H9 (cell line): ENCODE measurements around the gene DMAP1. TPM values are rescaled to one million over a fixed set of nuclear protein-coding genes. Genes with fewer than 3 reads are reported as not detected.
A peak's percentile ranks its signal among the peaks of the same experiment; 100 is the strongest.

Experiments used
- DNase-seq: peaks from one replicate; pipeline ENCODE4 v3.0.0-alpha.2; 2017
- H2AFZ ChIP-seq: one replicate; pipeline ENCODE4 v1.6.1; 2013; ENCODE audit warnings: mild to moderate bottlenecking, low read length, control low read depth, moderate library complexity
- H2AK5ac ChIP-seq: 2 replicates; pipeline ENCODE4 v1.6.1; 2013; ENCODE audit warnings: low read length, control low read depth, mixed read lengths; ENCODE audit not compliant: insufficient read length
- H2BK120ac ChIP-seq: one replicate; pipeline ENCODE4 v1.6.1; 2013; ENCODE audit warnings: low read depth, mild to moderate bottlenecking, low read length, control low read depth, inconsistent platforms; ENCODE audit not compliant: poor library complexity, severe bottlenecking
- H2BK12ac ChIP-seq: 2 replicates; pipeline ENCODE4 v1.6.1; 2013; ENCODE audit warnings: low read length, control low read depth, mixed read lengths, low read depth; ENCODE audit not compliant: insufficient read length
- H2BK15ac ChIP-seq: 2 replicates; pipeline ENCODE4 v1.6.1; 2013; ENCODE audit warnings: low read depth, low read length, control low read depth
- H2BK20ac ChIP-seq: one replicate; pipeline ENCODE4 v1.6.1; 2013; ENCODE audit warnings: low read depth, mild to moderate bottlenecking, low read length, control low read depth, inconsistent platforms; ENCODE audit not compliant: poor library complexity, severe bottlenecking
- H2BK5ac ChIP-seq: 2 replicates; pipeline ENCODE4 v1.6.1; 2013; ENCODE audit warnings: low read length, control low read depth, mixed read lengths; ENCODE audit not compliant: insufficient read length
- H3K14ac ChIP-seq: 2 replicates; pipeline ENCODE4 v1.6.1; 2013; ENCODE audit warnings: low read length, control low read depth; ENCODE audit not compliant: insufficient read depth
- H3K18ac ChIP-seq: 2 replicates; pipeline ENCODE4 v1.6.1; 2013; ENCODE audit warnings: low read depth, mild to moderate bottlenecking, mixed read lengths, low read length, control low read depth; ENCODE audit not compliant: insufficient read length
- H3K23ac ChIP-seq: 2 replicates; pipeline ENCODE4 v1.6.1; 2013; ENCODE audit warnings: low read length, control low read depth, mixed read lengths, low read depth; ENCODE audit not compliant: insufficient read length
- H3K23me2 ChIP-seq: 2 replicates; pipeline ENCODE4 v1.6.1; 2013; ENCODE audit warnings: low read depth, mild to moderate bottlenecking, mixed read lengths, low read length, control low read depth; ENCODE audit not compliant: insufficient read length, poor library complexity, severe bottlenecking
- H3K27ac ChIP-seq: 2 replicates; pipeline ENCODE4 v1.5.1; 2013; ENCODE audit warnings: low read length, control low read depth, mixed read lengths, low read depth; ENCODE audit not compliant: insufficient read length
- H3K27me3 ChIP-seq: 2 replicates; pipeline ENCODE4 v1.6.1; 2013; ENCODE audit warnings: low read length, control low read depth, inconsistent platforms; ENCODE audit not compliant: insufficient read depth
- H3K4ac ChIP-seq: 2 replicates; pipeline ENCODE4 v1.6.1; 2013; ENCODE audit warnings: low read depth, mild to moderate bottlenecking, control low read depth, inconsistent platforms, low read length, moderate library complexity
- H3K4me1 ChIP-seq: 2 replicates; pipeline ENCODE4 v1.6.1; 2013; ENCODE audit warnings: low read length, control low read depth, inconsistent platforms; ENCODE audit not compliant: insufficient read depth
- H3K4me2 ChIP-seq: 2 replicates; pipeline ENCODE4 v1.6.1; 2013; ENCODE audit warnings: low read length, control low read depth, mixed read lengths; ENCODE audit not compliant: insufficient read length, insufficient read depth
- H3K56ac ChIP-seq: 2 replicates; pipeline ENCODE4 v1.6.1; 2013; ENCODE audit warnings: low read depth, mild to moderate bottlenecking, mixed read lengths, low read length, control low read depth; ENCODE audit not compliant: insufficient read length
- H3K79me1 ChIP-seq: 2 replicates; pipeline ENCODE4 v1.6.1; 2013; ENCODE audit warnings: low read depth, mild to moderate bottlenecking, moderate library complexity, low read length, control low read depth, inconsistent platforms; ENCODE audit not compliant: insufficient read depth, poor library complexity, severe bottlenecking
- H3K79me2 ChIP-seq: 2 replicates; pipeline ENCODE4 v1.6.1; 2013; ENCODE audit warnings: low read length, control low read depth, inconsistent platforms; ENCODE audit not compliant: insufficient read depth
- H3K9ac ChIP-seq: 2 replicates; pipeline ENCODE4 v1.6.1; 2013; ENCODE audit warnings: low read length, control low read depth, mixed read lengths; ENCODE audit not compliant: insufficient read length; ENCODE audit errors: extremely low read depth
- H3K9me3 ChIP-seq: one replicate; pipeline ENCODE4 v1.6.1; 2013; ENCODE audit warnings: low read depth, low read length, inconsistent platforms; ENCODE audit not compliant: control insufficient read depth
- H3T11ph ChIP-seq: one replicate; pipeline ENCODE4 v1.6.1; 2013; ENCODE audit warnings: mild to moderate bottlenecking, low read length, control low read depth, inconsistent platforms
- H4K20me1 ChIP-seq: one replicate; pipeline ENCODE4 v1.6.1; 2013; ENCODE audit not compliant: control insufficient read depth, insufficient read length, insufficient read depth
- H4K5ac ChIP-seq: 2 replicates; pipeline ENCODE4 v1.6.1; 2013; ENCODE audit warnings: low read depth, mild to moderate bottlenecking, mixed read lengths, low read length, control low read depth; ENCODE audit not compliant: insufficient read length
- H4K8ac ChIP-seq: replicated peaks from 2 replicates; pipeline ENCODE4 v1.6.1; 2013; ENCODE audit warnings: low read length, control low read depth, mixed read lengths, low read depth; ENCODE audit not compliant: insufficient read length
- H4K91ac ChIP-seq: 2 replicates; pipeline ENCODE4 v1.6.1; 2013; ENCODE audit warnings: low read depth, mild to moderate bottlenecking, moderate library complexity, mixed read lengths, low read length, control low read depth; ENCODE audit not compliant: insufficient read length
- H3K27ac Mint-ChIP-seq, 3 experiments: 2 replicates in 2 of 3; 3 replicates in 1 of 3; pipeline ENCODE4 v1.8.0; 2020 to 2021; ENCODE audit warnings: mixed read lengths in 3 of 3, mild to moderate bottlenecking in 1 of 3, moderate library complexity in 1 of 3
- H3K27me3 Mint-ChIP-seq: 2 replicates; pipeline ENCODE4 v1.8.0; 2021; ENCODE audit warnings: low read depth, mild to moderate bottlenecking, moderate library complexity, mixed read lengths
- H3K36me3 Mint-ChIP-seq, 3 experiments: 2 replicates in 2 of 3; 3 replicates in 1 of 3; pipeline ENCODE4 v1.8.0; 2020 to 2021; ENCODE audit warnings: low read depth in 3 of 3, mixed read lengths in 3 of 3; ENCODE audit not compliant: insufficient read depth in 1 of 3
- H3K4me1 Mint-ChIP-seq, 2 experiments: 2 replicates each; pipeline ENCODE4 v1.8.0; 2020; ENCODE audit warnings: mixed read lengths in 2 of 2
- H3K4me3 Mint-ChIP-seq, 2 experiments: 2 replicates in 1 of 2; 3 replicates in 1 of 2; pipeline ENCODE4 v1.8.0; 2020 to 2021; ENCODE audit warnings: mild to moderate bottlenecking in 2 of 2, mixed read lengths in 2 of 2, moderate library complexity in 1 of 2
- H3K9me3 Mint-ChIP-seq, 2 experiments: 2 replicates in 1 of 2; 3 replicates in 1 of 2; pipeline ENCODE4 v1.8.0; 2020; ENCODE audit warnings: mild to moderate bottlenecking in 2 of 2, mixed read lengths in 2 of 2, moderate library complexity in 1 of 2
- CTCF ChIP-seq: fragments of 200-600 bp; sonication (generic); conservative IDR thresholded peaks from 3 replicates; pipeline ENCODE4 v1.8.0; 2021; ENCODE audit warnings: antibody characterized with exemption, mild to moderate bottlenecking
- WGBS: extraction: QIAGEN DNeasy Blood & Tissue Kit; methylation state at CpG from one replicate; pipeline ENCODE4 v1.1.7; 2013; ENCODE audit warnings: missing lambda C conversion rate, low lambda C conversion rate, mixed read lengths; ENCODE audit not compliant: insufficient read length; ENCODE audit errors: extremely low coverage; 5-methylcytosine and 5-hydroxymethylcytosine counted together
- total RNA-seq: library from RNA; stranded (reverse); gene quantifications from 2 replicates; pipeline ENCODE4 v1.2.1, GENCODE V29; 2021

DMAP1 gene
- total RNA-seq, 1 experiment from 2014 or later: 55.3 TPM

GRCh38 chr1:44235808-44236207 lies 22.5 kb downstream of the DMAP1 start:
- no peaks in the 10 kb centered on the region for H3K23me2 ChIP-seq
- peaks cover 12 to 15% (median 12%) of the 10 kb centered on the region in 3 experiments; a peak in 6 of 7 replicates for H3K36me3 Mint-ChIP-seq
- H3K14ac ChIP-seq: no peak overlapping the region
- no peak overlapping the region for H4K8ac ChIP-seq
- H3K4me2 ChIP-seq: no peak overlapping the region
- no peak overlapping the region for H2BK12ac ChIP-seq
- no peak for DNase-seq
- H3K27me3 ChIP-seq: no peaks in the 10 kb centered on the region
- peak overlapping the region in 1 of 3 experiments; percentile 85; a peak in 2 of 7 replicates for H3K27ac Mint-ChIP-seq
- H3K9me3 Mint-ChIP-seq: no peaks in the 10 kb centered on the region; a peak in 1 of 5 replicates
- no peaks in the 10 kb centered on the region for H4K20me1 ChIP-seq
- H3K27ac ChIP-seq: no peak overlapping the region
- no peak overlapping the region for H2BK120ac ChIP-seq
- no peaks in the 10 kb centered on the region for H3K9me3 ChIP-seq
- no peak overlapping the region for H3K4ac ChIP-seq
- no peak overlapping the region for H2BK15ac ChIP-seq
- no peak overlapping the region for H3T11ph ChIP-seq
- no peak overlapping the region for H3K18ac ChIP-seq
- H3K9ac ChIP-seq: no peak overlapping the region
- H2AFZ ChIP-seq: no peak overlapping the region
- TF ChIP-seq CTCF: no peak
- H3K27me3 Mint-ChIP-seq: no peaks in the 10 kb centered on the region; the same call in 1 of the 2 replicates
- no peaks in the 10 kb centered on the region for H3K79me2 ChIP-seq
- no peak overlapping the region for H3K4me3 Mint-ChIP-seq
- no CpG with 5 or more reads among the region's 5 CpGs for WGBS
- no peak overlapping the region for H2BK20ac ChIP-seq
- H4K91ac ChIP-seq: no peak overlapping the region
- H4K5ac ChIP-seq: no peak overlapping the region
- H2AK5ac ChIP-seq: no peak overlapping the region
- H2BK5ac ChIP-seq: no peak overlapping the region
- H3K4me1 ChIP-seq: peaks cover 3% of the 10 kb centered on the region; the same call in 1 of the 2 replicates
- H3K56ac ChIP-seq: no peak overlapping the region
- H3K23ac ChIP-seq: no peak overlapping the region
- H3K79me1 ChIP-seq: no peaks in the 10 kb centered on the region
- peaks cover 17 to 28% of the 10 kb centered on the region in 2 experiments for H3K4me1 Mint-ChIP-seq
